A673 (cell line): ENCODE results near the gene THUMPD3. TPM values are rescaled to one million over a fixed set of nuclear protein-coding genes. Genes with fewer than 3 reads are reported as not detected.

Experiments used
- BruUV-seq: library from RNA; stranded (reverse); fragments of 400-500 nt; replicated peaks from 2 replicates; lab custom pipeline; 2021; lab: Mats Ljungman, UMichigan
- CTCF ChIA-PET: fragments of 300-600 bp; sonication (Branson Sonifier 250); formaldehyde crosslinking; loops from one replicate; lab custom pipeline; 2022; ENCODE audit warnings: antibody characterized with exemption; lab: Charles Lee
- POLR2A ChIA-PET: fragments of 300-600 bp; sonication (Branson Sonifier 250); formaldehyde crosslinking; loops from one replicate; lab custom pipeline; 2022; ENCODE audit warnings: antibody characterized with exemption; ENCODE audit not compliant: low non-redundant PET; lab: Charles Lee
- DNase-seq: peaks from one replicate; pipeline ENCODE4 v3.0.0-alpha.2; 2015; ENCODE audit warnings: low spot score
- H3K27ac ChIP-seq: fragments of 200-600 bp; sonication (generic); 2 replicates; pipeline ENCODE4 v1.5.1; 2016; ENCODE audit warnings: mixed run types, low read depth, mild to moderate bottlenecking, mixed read lengths, antibody characterized with exemption, low read length; ENCODE audit not compliant: poor library complexity, severe bottlenecking
- H3K27me3 ChIP-seq: fragments of 200-600 bp; sonication (generic); replicated peaks from 2 replicates; pipeline ENCODE4 v1.6.1; 2017; ENCODE audit warnings: mixed run types, low read depth, mild to moderate bottlenecking, mixed read lengths, antibody characterized with exemption, low read length; ENCODE audit not compliant: insufficient read depth, poor library complexity
- H3K36me3 ChIP-seq: fragments of 200-600 bp; sonication (generic); 2 replicates; pipeline ENCODE4 v1.6.1; 2016; ENCODE audit warnings: mixed run types, mild to moderate bottlenecking, mixed read lengths, antibody characterized with exemption, low read length; ENCODE audit not compliant: insufficient read depth, poor library complexity, severe bottlenecking
- H3K4me1 ChIP-seq: fragments of 200-600 bp; sonication (generic); 2 replicates; pipeline ENCODE4 v1.6.1; 2017; ENCODE audit warnings: mixed run types, mild to moderate bottlenecking, mixed read lengths, antibody characterized with exemption, low read length; ENCODE audit not compliant: insufficient read depth, poor library complexity, severe bottlenecking
- H3K4me3 ChIP-seq: fragments of 200-600 bp; sonication (generic); 2 replicates; pipeline ENCODE4 v1.5.1; 2016; ENCODE audit warnings: low read depth, mixed run types, mild to moderate bottlenecking, mixed read lengths, low read length; ENCODE audit not compliant: poor library complexity, severe bottlenecking
- H3K9me3 ChIP-seq: fragments of 200-600 bp; sonication (generic); 2 replicates; pipeline ENCODE4 v1.6.1; 2016; ENCODE audit warnings: mixed run types, low read depth, mild to moderate bottlenecking, mixed read lengths, antibody characterized with exemption, low read length; ENCODE audit not compliant: poor library complexity, severe bottlenecking
- EZH2 ChIP-seq: fragments of 200-600 bp; sonication (generic); IDR thresholded peaks from 2 replicates; pipeline ENCODE4 v1.6.1; 2017; ENCODE audit warnings: borderline replicate concordance, low read depth, mild to moderate bottlenecking, mixed read lengths, antibody characterized with exemption, low read length; ENCODE audit not compliant: poor library complexity, severe bottlenecking
- intact Hi-C: fragments of 100-400 bp; cut with micrococcal nuclease; formaldehyde crosslinking; loops from one replicate; pipeline ENCODE4 v1.10.0; 2022; ENCODE audit not compliant: unreplicated experiment
- total RNA-seq: library from RNA; stranded (reverse); gene quantifications from 2 replicates; pipeline ENCODE4 v1.2.3, GENCODE V29; 2021
- TF ChIP-seq, protein P1 (sequence below): fragments of 300-800, 200-600 bp; sonication (generic); conservative IDR thresholded peaks from 2 replicates; pipeline ENCODE4 v1.5.1; 2017; ENCODE audit warnings: low read depth, mild to moderate bottlenecking, antibody characterized with exemption, low read length, moderate library complexity, mixed read lengths

THUMPD3 gene
- total RNA-seq, 1 experiment from 2014 or later, result 84.6 TPM

DNA sequence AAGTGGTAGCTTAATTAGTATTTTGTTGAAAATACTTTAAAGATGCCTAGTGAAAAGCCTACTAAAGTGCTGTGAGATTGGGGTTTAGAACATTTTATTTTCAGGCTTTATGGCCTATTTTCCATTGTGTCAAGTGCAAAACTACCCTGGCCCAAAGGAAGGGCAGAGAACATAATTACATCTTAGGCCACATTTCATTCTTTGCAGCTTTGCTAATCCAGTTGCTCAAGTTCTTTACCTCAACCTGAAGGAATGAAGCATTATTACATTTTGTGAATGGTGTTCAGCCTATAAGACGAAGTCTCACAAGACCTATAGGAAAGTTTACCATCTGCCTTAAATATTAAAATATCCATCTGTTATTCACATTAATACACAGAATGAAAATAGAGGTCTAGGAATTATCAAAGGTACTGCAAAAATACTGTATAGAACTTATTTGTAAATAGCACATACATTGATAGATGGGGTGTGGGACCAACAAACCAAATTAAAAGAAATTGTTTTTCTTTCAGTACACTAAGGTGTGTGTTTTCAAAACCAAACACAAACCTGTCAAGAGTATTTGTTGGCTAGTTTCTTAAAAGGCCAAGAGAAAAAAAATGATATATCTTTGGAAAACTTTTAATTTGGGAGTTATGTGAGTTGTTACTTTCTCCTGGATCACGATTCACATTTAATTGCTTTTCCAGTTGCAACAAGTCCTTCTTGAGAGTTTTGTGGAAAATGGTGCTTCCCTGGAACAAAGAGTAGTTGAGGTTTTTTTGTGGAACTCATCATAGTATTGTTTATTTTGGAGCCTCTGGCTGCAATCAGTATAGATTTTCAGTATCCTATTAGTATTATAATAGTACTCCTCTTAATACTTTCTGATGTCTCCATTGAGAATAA lies 22.6 kb downstream of the THUMPD3 start:
- Histone ChIP-seq H3K27ac (no peak overlapping the region), H3K36me3 (peaks cover 87% of the 10 kb centered on the region), H3K27me3 (no peaks in the 10 kb centered on the region), H3K4me3 (no peak overlapping the region), H3K9me3 (no peaks in the 10 kb centered on the region), H3K4me1 (no peaks in the 10 kb centered on the region)
- intact Hi-C loops, result loop anchor here (5.0 kb wide), 1 partner anchor 37 kb away; no protein-coding TSS in a partner anchor
- DNase-seq, result no peak
- BruUV-seq, result no TSS peak
- TF ChIP-seq, protein P1, sequence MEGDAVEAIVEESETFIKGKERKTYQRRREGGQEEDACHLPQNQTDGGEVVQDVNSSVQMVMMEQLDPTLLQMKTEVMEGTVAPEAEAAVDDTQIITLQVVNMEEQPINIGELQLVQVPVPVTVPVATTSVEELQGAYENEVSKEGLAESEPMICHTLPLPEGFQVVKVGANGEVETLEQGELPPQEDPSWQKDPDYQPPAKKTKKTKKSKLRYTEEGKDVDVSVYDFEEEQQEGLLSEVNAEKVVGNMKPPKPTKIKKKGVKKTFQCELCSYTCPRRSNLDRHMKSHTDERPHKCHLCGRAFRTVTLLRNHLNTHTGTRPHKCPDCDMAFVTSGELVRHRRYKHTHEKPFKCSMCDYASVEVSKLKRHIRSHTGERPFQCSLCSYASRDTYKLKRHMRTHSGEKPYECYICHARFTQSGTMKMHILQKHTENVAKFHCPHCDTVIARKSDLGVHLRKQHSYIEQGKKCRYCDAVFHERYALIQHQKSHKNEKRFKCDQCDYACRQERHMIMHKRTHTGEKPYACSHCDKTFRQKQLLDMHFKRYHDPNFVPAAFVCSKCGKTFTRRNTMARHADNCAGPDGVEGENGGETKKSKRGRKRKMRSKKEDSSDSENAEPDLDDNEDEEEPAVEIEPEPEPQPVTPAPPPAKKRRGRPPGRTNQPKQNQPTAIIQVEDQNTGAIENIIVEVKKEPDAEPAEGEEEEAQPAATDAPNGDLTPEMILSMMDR, result no peak
- TF ChIP-seq EZH2, result no peak
- ChIA-PET CTCF (no interaction called here), POLR2A (no interaction called here)

DNA sequence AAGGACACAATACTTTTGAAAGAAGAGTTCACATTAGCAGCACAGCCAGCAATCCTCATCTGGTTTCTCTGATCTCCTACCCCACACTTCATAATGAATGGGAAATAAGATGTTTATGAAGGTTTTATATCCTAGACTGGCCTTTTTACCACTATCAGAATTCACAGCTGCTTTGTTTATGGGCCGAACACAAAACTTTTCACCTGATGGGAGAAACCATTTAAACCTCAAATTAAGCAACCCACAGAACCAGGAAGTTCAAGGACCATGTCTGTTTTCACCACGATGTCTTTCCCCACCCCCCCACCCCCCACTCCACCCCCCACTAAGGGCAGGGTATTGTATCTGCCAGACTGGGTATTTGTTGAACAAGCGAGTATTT lies 23.2 kb downstream of the THUMPD3 start:
- no peaks in the 10 kb centered on the region for H3K27me3 ChIP-seq
- POLR2A ChIA-PET, result no interaction called here
- no peaks in the 10 kb centered on the region for H3K9me3 ChIP-seq
- H3K27ac ChIP-seq, result no peak overlapping the region
- H3K36me3 ChIP-seq, result peaks cover 88% of the 10 kb centered on the region
- no TSS peak for BruUV-seq
- intact Hi-C loops, result loop anchor here (5.0 kb wide), 1 partner anchor 36 kb away; no protein-coding TSS in a partner anchor
- TF ChIP-seq EZH2, result no peak
- TF ChIP-seq, protein P1, result no peak
- no peaks in the 10 kb centered on the region for H3K4me1 ChIP-seq
- CTCF ChIA-PET, result no interaction called here
- H3K4me3 ChIP-seq, result no peak overlapping the region
- DNase-seq, result no peak

DNA sequence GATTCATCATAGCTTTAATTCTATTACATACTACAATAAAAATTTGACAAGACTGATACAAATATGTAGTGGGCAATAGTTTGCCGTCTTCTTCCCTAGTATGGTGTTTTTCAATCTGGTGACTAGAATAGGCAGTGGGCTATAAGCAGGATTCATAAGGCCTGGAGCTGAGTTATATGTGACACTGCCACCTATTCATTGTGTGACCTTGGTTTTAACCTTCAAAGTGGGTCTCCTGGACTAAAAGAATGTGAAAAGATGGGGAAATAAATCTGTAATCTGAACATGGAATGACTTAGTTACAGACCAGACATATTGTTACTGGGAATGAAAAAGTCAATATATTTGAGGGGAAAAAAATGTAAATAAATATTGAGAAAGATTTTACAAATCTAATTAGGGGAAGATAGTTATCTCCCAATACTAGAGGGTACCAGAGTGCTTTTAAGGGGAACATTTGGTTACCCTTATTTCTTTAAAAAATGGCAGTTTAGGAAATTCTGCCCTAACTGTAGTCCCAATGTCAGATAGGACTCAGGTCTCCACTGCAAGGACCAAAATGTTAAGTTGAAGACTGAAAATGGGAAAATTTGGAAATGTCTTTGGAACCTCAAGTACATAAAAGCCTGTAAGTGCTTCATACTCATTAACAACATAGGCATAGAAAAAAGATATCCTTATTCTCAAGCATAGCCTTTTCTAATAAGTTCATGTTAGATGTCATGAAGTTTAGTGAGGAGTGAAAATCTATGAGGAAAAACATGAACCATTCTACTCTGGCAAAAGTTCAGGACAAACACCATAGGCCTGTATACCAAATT lies 23.9 kb downstream of the THUMPD3 start:
- Histone ChIP-seq H3K27me3 (no peaks in the 10 kb centered on the region), H3K4me3 (no peak overlapping the region), H3K36me3 (peaks cover 91% of the 10 kb centered on the region), H3K27ac (no peak overlapping the region), H3K9me3 (no peaks in the 10 kb centered on the region), H3K4me1 (no peaks in the 10 kb centered on the region)
- POLR2A ChIA-PET, result no interaction called here
- TF ChIP-seq, protein P1, result no peak
- TF ChIP-seq EZH2, result no peak
- DNase-seq, result no peak
- no TSS peak for BruUV-seq
- intact Hi-C loops, result loop anchor here (5.0 kb wide), 1 partner anchor 36 kb away; no protein-coding TSS in a partner anchor
- CTCF ChIA-PET, result no interaction called here
